Measurements from ENCODE around the gene FBXL3.
"Not testable (repeated sequence)": the region's sequence is repeated elsewhere in the genome, so short reads cannot be mapped to it uniquely, and the experiment has no call there.

FBXL3 gene

DNA sequence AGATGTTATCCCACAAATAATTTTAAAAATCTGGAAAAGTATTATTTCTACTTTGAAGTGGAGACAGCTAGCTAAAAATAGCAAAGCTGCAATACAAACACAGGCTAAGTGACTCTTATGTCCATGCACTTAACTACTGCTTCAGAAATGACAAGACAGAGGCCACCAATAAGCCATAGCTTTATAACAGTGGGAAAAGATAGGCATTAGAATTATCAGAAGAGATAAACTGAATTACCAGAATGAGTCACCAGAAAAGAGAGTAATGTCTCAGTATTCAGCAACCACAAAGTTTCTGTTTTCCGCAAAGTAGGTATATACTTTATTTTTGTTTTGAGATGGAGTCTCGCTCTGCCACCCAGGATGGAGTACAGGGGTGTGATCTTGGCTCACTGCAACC is 17.9 kb downstream of the FBXL3 start (continued):
- TF ChIP-seq ZNF48 (tag by site-specific recombination; IDR thresholded peaks at IDR 0.05): no peak

- peaks cover 4 to 83% of the 10 kb centered on the region in 2 experiments; a peak in 1 of 3 replicates for H3K36me3 ChIP-seq (ENCODE audit: control insufficient read depth in 2 of 2, insufficient read depth in 1 of 2, low read length in 2 of 2)
- POLR2A ChIA-PET: interaction anchor here (0.6 kb wide), 1 partner anchor 10 kb away, joined by 3 read pairs; no protein-coding TSS in a partner anchor
- CTCF ChIA-PET; H3K4me1 ChIP-seq (ENCODE audit: control insufficient read depth, insufficient read depth, low read length); H3K9me3 ChIP-seq (ENCODE audit: control insufficient read depth, insufficient read depth, low read depth, low read length); H3K27ac ChIP-seq (ENCODE audit: extremely low read depth, low read depth, low read length); H3K4me3 ChIP-seq (ENCODE audit: low read depth, low read length): not testable (repeated sequence)
Observed at GRCh38 chr13:77008337-77008736, 18.6 kb downstream of the FBXL3 start.

DNA sequence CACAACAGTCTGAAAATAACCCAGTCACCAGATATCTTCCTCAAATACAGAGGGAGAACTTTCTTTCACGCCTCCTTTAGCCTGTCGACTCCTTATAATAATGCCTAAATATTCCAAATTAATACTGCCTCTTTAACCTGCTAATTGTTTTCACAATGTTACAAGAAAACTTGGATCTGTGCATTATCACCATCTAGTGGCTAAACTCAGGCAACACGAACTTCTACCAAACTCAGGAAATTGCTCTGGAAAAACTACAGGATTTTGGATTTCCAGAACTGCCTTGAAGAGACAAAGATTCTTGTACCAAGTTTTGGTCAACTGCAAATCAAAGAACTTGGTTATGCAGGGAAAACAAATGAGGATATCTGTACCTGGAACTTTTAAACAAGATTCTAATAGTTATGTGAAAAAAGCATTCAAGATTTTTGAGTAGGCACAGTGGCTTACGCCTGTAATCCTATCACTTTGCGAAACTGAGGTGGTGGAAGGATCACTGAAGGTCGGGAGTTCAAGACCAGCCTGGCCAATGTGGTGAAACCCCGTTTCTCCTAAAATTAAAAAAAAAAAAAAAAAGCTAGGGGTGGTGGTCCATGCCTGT is 24.3 kb downstream of the FBXL3 start:
- no peaks in the 10 kb centered on the region for H3K4me1 ChIP-seq (ENCODE audit: control insufficient read depth, insufficient read depth, low read length)
- no peak overlapping the region for H3K27ac ChIP-seq (ENCODE audit: extremely low read depth, low read depth, low read length)
- H3K9me3 ChIP-seq (ENCODE audit: control insufficient read depth, insufficient read depth, low read depth, low read length): no peaks in the 10 kb centered on the region
- H3K36me3 ChIP-seq (ENCODE audit: control insufficient read depth in 2 of 2, insufficient read depth in 1 of 2, low read length in 2 of 2): peaks cover 0 to 71% of the 10 kb centered on the region in 2 experiments; a peak in 1 of 3 replicates
- CTCF ChIA-PET: interaction anchor here (0.6 to 1.7 kb wide), 13 partner anchors 10 to 1489 kb away, joined by 3 to 9 read pairs (median 4); no protein-coding TSS in a partner anchor
- no peak overlapping the region for H3K4me3 ChIP-seq (ENCODE audit: low read depth, low read length)
- TF ChIP-seq IKZF3 (tag by site-specific recombination; IDR thresholded peaks at IDR 0.05) (peak; percentile 30; the same call in 1 of the 2 replicates), ZNF654 (tag by site-specific recombination; IDR thresholded peaks at IDR 0.05; ENCODE audit: low read depth) (peak; percentile 55), SCRT2 (tag by site-specific recombination; IDR thresholded peaks at IDR 0.05) (no peak)
- POLR2A ChIA-PET: interaction anchor here (1.6 kb wide), 1 partner anchor 9 kb away, joined by 5 read pairs; no protein-coding TSS in a partner anchor

- ChIA-PET CTCF (interaction anchor here (0.6 to 1.7 kb wide), 12 partner anchors 9 to 1306 kb away, joined by 3 to 10 read pairs (median 4); no protein-coding TSS in a partner anchor), POLR2A (interaction anchor here (1.6 kb wide), 1 partner anchor 9 kb away, joined by 5 read pairs; no protein-coding TSS in a partner anchor)
Observed at GRCh38 chr13:77001963-77002587, 24.9 kb downstream of the FBXL3 start.

DNA sequence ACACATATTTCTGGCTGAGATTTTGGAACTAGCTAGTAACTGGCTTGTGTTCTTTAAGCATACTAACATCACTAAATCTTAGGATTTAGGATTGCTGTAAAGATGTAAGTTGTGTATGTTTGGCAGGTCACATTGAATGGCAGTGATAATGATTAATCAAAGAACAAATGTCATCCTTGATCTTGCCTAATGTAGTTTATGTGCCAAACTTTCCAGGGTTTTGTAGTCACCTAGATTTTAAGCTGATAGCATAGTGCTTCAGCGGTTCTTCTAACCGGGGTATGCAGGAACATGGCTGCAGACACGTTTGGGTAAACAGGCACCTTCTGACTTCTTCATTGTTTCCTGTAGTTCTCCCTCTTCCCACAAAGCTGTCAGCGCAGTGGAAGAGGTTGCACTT is 25.4 kb downstream of the FBXL3 start:
- H3K27ac ChIP-seq (ENCODE audit: extremely low read depth, low read depth, low read length): no peak overlapping the region
- H3K9me3 ChIP-seq (ENCODE audit: control insufficient read depth, insufficient read depth, low read depth, low read length): no peaks in the 10 kb centered on the region
- ChIA-PET CTCF (interaction anchor here (0.6 to 1.7 kb wide), 9 partner anchors 9 to 1306 kb away, joined by 3 to 10 read pairs (median 4); no protein-coding TSS in a partner anchor), POLR2A (interaction anchor here (1.6 kb wide), 1 partner anchor 8 kb away, joined by 5 read pairs; no protein-coding TSS in a partner anchor)
- H3K36me3 ChIP-seq (ENCODE audit: control insufficient read depth in 2 of 2, insufficient read depth in 1 of 2, low read length in 2 of 2): peaks cover 0 to 66% of the 10 kb centered on the region in 2 experiments; a peak in 1 of 3 replicates
- H3K4me3 ChIP-seq (ENCODE audit: low read depth, low read length): no peak overlapping the region
- no peaks in the 10 kb centered on the region for H3K4me1 ChIP-seq (ENCODE audit: control insufficient read depth, insufficient read depth, low read length)
- TF ChIP-seq ZNF239 (tag by site-specific recombination; IDR thresholded peaks at IDR 0.05): no peak
- TF ChIP-seq ZNF121 (tag by site-specific recombination; IDR thresholded peaks at IDR 0.05): no peak
- no peak for TF ChIP-seq ZNF658 (tag by site-specific recombination; IDR thresholded peaks at IDR 0.05)
- TF ChIP-seq ZNF621 (tag by site-specific recombination; IDR thresholded peaks at IDR 0.05): no peak
- no peak for TF ChIP-seq ZNF785 (tag by site-specific recombination; IDR thresholded peaks at IDR 0.05)
- no peak for TF ChIP-seq WT1 (tag by site-specific recombination; IDR thresholded peaks at IDR 0.05)
- no peak for TF ChIP-seq ZNF24 (tag by site-specific recombination; IDR thresholded peaks at IDR 0.05)
- TF ChIP-seq, protein P1, sequence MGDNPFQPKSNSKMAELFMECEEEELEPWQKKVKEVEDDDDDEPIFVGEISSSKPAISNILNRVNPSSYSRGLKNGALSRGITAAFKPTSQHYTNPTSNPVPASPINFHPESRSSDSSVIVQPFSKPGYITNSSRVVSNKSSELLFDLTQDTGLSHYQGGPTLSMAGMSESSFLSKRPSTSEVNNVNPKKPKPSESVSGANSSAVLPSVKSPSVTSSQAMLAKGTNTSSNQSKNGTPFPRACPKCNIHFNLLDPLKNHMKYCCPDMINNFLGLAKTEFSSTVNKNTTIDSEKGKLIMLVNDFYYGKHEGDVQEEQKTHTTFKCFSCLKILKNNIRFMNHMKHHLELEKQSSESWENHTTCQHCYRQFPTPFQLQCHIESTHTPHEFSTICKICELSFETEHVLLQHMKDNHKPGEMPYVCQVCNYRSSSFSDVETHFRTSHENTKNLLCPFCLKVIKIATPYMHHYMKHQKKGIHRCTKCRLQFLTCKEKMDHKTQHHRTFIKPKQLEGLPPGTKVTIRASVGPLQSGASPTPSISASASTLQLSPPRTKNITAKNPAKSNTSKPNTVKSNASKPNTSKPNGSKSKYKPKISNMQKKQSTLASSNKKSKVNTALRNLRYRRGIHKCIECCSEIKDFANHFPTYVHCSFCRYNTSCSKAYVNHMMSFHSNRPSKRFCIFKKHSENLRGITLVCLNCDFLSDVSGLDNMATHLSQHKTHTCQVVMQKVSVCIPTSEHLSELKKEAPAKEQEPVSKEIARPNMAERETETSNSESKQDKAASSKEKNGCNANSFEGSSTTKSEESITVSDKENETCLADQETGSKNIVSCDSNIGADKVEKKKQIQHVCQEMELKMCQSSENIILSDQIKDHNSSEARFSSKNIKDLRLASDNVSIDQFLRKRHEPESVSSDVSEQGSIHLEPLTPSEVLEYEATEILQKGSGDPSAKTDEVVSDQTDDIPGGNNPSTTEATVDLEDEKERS (tag by site-specific recombination; IDR thresholded peaks at IDR 0.05): no peak
- TF ChIP-seq ZEB2 (tag by site-specific recombination; IDR thresholded peaks at IDR 0.05): no peak
- no peak for TF ChIP-seq ATF2 (tag by site-specific recombination; IDR thresholded peaks at IDR 0.05; ENCODE audit: low read depth)
- no peak for TF ChIP-seq REPIN1 (tag by site-specific recombination; IDR thresholded peaks at IDR 0.05; ENCODE audit: low read depth)
- TF ChIP-seq ZNF292 (tag by site-specific recombination; IDR thresholded peaks at IDR 0.05; ENCODE audit: borderline replicate concordance, low read depth): no peak
- TF ChIP-seq ZNF501 (tag by site-specific recombination; IDR thresholded peaks at IDR 0.05): no peak
- TF ChIP-seq, protein P2, sequence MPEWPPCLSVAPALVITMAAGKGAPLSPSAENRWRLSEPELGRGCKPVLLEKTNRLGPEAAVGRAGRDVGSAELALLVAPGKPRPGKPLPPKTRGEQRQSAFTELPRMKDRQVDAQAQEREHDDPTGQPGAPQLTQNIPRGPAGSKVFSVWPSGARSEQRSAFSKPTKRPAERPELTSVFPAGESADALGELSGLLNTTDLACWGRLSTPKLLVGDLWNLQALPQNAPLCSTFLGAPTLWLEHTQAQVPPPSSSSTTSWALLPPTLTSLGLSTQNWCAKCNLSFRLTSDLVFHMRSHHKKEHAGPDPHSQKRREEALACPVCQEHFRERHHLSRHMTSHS (tag by site-specific recombination; IDR thresholded peaks at IDR 0.05): no peak

More at GRCh38 chr13:77001963-77002587, 24.9 kb downstream of the FBXL3 start:
- H3K4me1 ChIP-seq (ENCODE audit: control insufficient read depth, insufficient read depth, low read length): no peaks in the 10 kb centered on the region
- H3K27ac ChIP-seq (ENCODE audit: extremely low read depth, low read depth, low read length): no peak overlapping the region
- H3K36me3 ChIP-seq (ENCODE audit: control insufficient read depth in 2 of 2, insufficient read depth in 1 of 2, low read length in 2 of 2): peaks cover 0 to 66% of the 10 kb centered on the region in 2 experiments; a peak in 1 of 3 replicates
- no peaks in the 10 kb centered on the region for H3K9me3 ChIP-seq (ENCODE audit: control insufficient read depth, insufficient read depth, low read depth, low read length)
- H3K4me3 ChIP-seq (ENCODE audit: low read depth, low read length): no peak overlapping the region
- TF ChIP-seq KLF10 (tag by site-specific recombination; IDR thresholded peaks at IDR 0.05) (0 out of 2 replicates have a peak, but pooled peaks have one; percentile 10), GLIS2 (tag by site-specific recombination; IDR thresholded peaks at IDR 0.05) (no peak), ZNF311 (tag by site-specific recombination; IDR thresholded peaks at IDR 0.05; ENCODE audit: borderline replicate concordance) (no peak), ZNF23 (tag by site-specific recombination; IDR thresholded peaks at IDR 0.05; ENCODE audit: borderline replicate concordance) (no peak), ZNF670 (tag by site-specific recombination; IDR thresholded peaks at IDR 0.05; ENCODE audit: low read depth) (no peak)

Data from HEK293 (cell line).